Fibroblast of the aortic adventitia (primary cell): Measurements from ENCODE around the gene BLVRB. TPM values are rescaled to one million over a fixed set of nuclear protein-coding genes. Genes with fewer than 3 reads are reported as not detected.

Source experiments
- DNase-seq: peaks from one replicate; pipeline ENCODE4 v3.0.0-alpha.2; 2010; ENCODE audit warnings: low read depth
- H3K4me3 ChIP-seq: 2 replicates; pipeline ENCODE4 v1.5.1; 2011; ENCODE audit warnings: low read depth, mild to moderate bottlenecking, control low read depth, low read length, moderate library complexity
- CTCF ChIP-seq: IDR thresholded peaks from 2 replicates; pipeline ENCODE4 v1.5.1; 2011; ENCODE audit warnings: mild to moderate bottlenecking, low read length, control low read depth, inconsistent platforms; ENCODE audit not compliant: insufficient read depth
- total RNA-seq: library from RNA; depleted of rRNA; stranded (reverse); fragments of >200 nt; gene quantifications from 2 replicates; pipeline ENCODE4 v1.2.3, GENCODE V29; 2012; ENCODE audit warnings: low replicate concordance

The BLVRB gene
- 71.5 and 77.2 TPM in 2 replicates for total RNA-seq

GRCh38 chr19:40465557-40466218 lies at the start of gene BLVRB:
Gene BLVRB (minus strand): TSS chr19:40465745. CDS start chr19:40465688, 57 bp downstream.
- H3K4me3 ChIP-seq: peak within 1 kb of the TSS; percentile 91
- peak; percentile 99 for DNase-seq
- TF ChIP-seq CTCF: no peak

- no peak for DNase-seq
- no peak for TF ChIP-seq CTCF
- no peak overlapping the region for H3K4me3 ChIP-seq
Measured at GRCh38 chr19:40513741-40514315, 48.3 kb upstream of the BLVRB start.

- TF ChIP-seq CTCF: no peak
- no peak for DNase-seq
- no peak overlapping the region for H3K4me3 ChIP-seq
Measured at GRCh38 chr19:40513345-40513678, 47.8 kb upstream of the BLVRB start.

GRCh38 chr19:40512473-40513344 lies 47.2 kb upstream of the BLVRB start:
- TF ChIP-seq CTCF: no peak
- no peak overlapping the region for H3K4me3 ChIP-seq
- no peak for DNase-seq

GRCh38 chr19:40512110-40512472 lies 46.5 kb upstream of the BLVRB start:
- no peak for DNase-seq
- no peak for TF ChIP-seq CTCF
- H3K4me3 ChIP-seq: no peak overlapping the region

- TF ChIP-seq CTCF: no peak
- DNase-seq: no peak
- H3K4me3 ChIP-seq: no peak overlapping the region
Measured at GRCh38 chr19:40511487-40511886, 45.9 kb upstream of the BLVRB start.
